NCI-H82 (cell line): ENCODE measurements around the gene PBX3.

Source experiments
- DNase-seq: peaks from one replicate; lab custom pipeline; 2025; lab: John Stamatoyannopoulos, UW

Gene PBX3

DNA sequence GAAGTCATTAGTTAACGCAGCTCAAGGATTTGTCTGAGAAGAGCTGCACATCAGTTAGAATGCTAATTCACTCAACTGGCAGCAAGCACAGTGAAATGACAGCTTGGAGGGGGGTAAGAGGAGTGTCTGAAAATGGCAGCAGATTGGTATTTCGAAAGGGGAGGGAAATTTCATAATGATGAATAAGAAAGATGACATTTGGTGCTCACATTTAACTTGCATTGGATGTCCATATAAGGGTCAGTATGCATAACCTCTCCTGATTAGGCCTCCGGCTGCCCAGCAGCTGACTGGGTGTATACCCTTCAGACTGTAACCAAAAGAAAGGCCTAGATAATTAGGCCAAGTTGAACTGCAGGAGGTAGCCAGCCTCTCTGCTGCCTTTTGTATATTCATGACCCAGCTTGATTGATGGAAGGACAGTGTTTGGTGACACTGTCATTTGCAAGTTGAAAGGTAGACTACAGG, 131.0 kb downstream of the PBX3 start:
- DNase-seq, result peak; percentile 23

DNA sequence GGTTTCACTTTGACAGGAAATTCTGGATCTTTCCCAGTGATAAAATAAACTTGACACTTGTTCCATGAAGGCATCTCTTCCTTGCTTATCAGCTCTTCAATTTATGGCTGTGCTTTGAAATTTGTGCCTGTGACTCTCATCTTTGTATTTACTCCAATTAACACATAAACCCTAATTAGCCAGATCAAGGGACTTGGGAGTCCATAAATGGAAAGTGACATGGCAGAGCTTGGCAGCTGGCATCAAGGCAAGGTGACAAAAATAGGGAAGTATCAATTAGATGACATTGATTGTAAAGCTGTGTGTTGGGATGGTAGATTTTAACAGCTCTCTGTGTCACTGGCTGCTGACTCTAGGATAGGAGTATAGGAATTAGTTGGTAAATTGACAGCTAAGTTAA, 133.9 kb downstream of the PBX3 start:
- DNase-seq, result peak; percentile 59

DNA sequence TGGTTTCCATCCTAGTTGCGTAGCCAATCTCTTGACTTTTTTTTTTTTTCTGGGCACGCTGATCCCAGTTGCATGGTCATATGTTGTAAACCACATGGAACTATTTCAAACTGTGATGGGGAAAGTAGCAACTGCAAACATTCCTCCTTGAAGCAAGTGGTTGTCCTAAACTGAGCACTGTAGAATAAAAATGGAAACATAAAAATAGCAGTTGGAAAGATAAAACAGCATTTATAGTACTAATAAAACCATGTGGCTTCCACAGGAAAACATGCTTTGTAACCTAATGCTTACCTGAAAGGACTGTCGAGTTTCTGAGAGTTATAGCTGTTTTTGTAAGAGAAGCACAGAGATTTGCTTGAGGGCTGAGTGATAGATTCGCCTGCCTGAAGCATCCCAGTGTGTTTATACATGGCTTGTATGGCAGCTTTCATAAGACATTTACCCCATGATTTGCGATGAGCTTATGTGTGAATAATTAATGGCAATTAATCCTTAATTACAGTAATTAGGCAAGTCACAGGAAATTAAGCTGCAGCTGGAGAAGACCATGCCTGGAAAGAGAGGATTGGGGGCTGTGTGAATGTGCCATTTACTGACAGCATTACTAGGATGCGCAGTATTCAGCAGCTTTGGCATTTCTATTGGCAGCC, 136.5 kb downstream of the PBX3 start:
- peak; percentile 70 for DNase-seq

DNA sequence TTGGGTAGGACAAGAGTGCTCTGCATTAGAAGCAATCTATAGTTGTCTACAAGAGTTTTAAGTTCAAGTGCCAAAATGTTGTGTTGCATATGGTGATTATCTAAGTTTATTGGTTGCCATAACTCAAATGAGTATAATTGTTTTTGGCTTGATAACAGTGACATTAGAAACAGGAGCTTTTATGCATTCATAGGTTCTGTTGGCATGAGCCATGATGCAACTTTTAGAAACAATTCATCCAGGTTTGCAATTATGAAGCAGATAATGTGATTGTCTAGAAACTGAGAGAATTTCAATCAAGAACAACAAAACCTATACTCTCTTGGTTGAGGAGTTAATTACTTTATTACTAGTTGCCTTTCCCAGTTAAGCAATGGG, 137.0 kb downstream of the PBX3 start:
- DNase-seq, result no peak

DNA sequence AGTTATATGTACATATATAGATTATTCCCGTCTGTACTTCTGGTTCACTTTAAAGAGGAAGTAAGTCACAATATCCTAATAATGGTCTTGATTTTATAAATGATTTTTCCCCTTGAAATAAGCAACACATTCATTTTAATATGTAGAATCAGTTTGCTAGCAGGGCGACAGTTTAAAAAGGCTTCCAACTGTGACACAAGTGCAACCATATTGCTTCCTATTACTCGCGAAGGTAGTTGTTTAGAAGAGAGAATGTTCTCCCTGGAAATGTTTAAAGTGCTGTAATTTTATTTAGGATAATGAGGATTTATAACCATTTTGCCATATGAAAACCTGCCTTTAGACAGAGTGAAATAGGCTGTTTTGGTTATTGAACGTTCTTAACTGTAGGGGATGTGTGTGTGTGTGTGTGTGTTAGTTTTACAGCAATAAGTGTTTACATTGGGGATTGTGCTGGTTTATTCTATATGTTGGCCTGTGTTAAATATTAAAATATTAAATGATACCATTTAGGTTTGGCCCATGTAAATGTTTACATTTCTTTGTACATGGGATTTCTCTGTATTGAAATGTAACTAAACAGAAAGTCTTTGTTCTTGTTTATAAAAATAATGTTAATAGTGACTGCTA, 138.3 kb downstream of the PBX3 start:
- no peak for DNase-seq

DNA sequence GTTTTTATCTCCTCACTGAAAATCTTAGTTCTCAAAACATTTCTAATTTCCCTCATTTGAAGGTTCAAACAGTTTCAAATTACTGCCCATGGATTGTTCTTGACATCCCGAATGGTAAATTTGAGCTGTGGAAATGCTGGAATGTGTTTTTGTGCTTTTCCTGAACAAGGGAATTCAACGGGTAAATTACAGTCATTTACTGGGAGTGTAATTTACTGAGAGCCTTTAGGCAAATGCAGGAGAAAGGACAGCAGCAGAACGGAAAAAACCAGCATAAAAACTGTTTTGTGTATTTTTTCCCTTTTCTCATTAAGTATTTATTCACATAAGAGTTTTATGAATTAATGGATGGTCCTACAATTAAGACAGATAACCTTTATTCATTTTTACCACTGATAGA, 139.2 kb downstream of the PBX3 start:
- DNase-seq, result no peak

DNA sequence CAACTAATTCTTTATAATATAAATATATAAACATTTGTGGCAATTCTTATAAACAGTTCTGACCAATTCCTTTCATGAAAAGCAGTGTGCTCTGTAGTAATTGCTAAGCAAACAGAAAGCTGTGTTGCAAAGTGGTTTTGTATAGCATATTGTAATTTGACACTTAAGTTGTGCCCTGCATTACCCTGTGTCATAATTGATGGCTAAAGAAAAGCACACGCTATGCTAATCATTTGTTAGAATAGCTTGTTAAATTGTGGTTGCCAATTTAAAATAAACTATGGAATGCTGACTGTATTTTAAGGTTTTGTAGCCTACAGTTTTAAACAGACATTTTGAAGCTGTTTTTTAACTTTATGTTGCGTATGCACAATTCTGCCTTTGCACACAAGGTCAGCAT, 140.0 kb downstream of the PBX3 start:
- DNase-seq, result peak; percentile 70

DNA sequence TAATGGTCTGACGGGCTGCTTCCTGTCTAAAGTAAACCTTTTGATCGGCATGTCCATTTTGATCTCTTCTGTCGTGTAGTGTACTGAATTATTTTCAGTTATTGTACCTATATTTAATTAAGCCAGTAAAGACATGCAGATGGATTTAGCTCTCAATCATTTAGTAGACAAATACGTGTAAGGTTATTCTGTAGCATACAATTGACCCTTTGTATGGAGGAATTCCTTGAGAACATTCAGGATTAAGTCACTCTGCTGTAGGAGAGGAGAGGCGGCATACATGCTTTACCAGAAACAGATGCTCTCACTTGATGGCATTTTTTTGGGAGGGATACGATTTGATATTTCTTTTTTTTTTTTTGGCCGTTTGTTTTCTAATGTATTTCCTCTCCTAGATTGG, 141.0 kb downstream of the PBX3 start:
- peak; percentile 63 for DNase-seq

DNA sequence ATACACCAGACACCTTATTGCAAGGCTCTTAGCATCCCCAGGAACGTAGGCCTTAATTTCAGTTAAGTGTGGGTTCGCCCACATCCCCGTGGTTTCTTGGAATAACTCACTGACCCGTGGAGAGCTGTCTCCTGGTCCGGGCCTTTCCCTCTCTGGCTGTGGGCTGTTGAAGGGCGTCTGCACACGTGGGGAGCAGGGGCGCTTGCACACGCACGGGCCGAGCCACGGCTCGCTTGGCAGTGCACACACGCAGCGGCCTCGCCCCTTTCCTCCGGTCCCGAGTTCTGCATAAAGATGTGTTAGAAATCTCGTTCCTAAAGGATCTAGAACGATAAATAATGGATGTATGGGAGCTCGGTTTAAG, 141.9 kb downstream of the PBX3 start:
- DNase-seq, result peak; percentile 75

DNA sequence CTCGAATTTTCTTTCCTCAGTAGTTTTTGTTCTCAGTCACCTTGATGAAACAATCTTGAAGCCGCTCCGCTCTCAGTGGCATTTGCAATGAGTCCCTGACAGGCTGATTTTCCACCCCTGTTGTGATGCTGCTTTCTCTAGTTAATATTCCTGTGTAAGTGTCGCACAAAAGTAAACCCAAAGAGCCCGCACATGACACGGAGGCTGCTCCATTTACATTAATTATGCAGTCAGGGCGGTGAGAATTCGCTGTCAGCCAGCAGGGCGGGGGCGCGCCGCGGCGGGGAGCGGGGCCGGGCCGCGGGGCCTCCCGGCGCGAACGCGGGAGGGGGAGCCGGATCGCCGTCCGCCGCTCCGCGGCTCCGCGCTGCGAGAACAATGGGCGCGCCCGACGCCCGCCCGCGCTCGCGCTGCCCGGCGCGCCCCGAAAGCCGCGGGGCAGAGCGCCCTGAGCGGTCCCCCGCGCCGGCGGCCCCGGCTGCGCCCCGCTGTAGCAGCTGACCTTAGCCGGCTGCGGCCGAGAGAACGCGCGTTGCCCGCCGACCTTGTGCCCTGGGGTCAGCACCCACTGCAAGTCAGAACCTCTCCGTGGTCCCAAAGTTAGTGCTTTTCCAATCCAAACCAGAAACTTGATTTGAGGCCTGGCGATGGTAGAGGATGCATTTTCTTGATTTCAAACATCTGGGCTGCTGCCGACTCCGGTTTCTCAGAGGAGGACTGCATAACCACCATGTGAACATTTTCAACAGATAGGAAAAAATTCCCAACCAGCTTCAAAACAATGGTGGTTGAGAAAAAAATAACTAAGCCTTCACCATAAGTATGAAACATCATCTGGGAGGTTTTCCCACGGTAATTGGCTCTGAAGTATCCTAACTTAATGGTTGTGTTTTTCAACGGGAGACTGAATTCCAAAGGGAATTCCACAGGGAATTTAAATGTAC, 142.6 kb downstream of the PBX3 start:
- DNase-seq, result peak; percentile 75

DNA sequence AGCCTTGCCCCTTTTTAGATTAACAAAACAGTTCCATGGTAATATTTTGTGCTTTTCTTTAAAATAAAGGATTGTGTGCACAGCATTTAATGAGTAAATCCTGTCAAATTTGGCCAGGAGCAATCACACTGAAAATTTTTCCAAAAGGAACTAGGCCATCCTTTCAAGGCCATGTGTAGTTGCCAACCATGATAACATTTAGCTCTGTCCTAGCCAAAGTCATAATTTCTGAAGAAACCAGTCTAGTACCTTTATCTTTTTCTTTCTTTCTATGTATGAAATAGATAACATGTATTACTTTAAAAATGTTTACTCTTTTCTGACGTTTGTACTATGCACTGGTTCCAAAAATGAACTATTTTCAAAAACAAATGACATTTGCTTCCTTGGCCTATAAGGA, 143.7 kb downstream of the PBX3 start:
- DNase-seq, result no peak

DNA sequence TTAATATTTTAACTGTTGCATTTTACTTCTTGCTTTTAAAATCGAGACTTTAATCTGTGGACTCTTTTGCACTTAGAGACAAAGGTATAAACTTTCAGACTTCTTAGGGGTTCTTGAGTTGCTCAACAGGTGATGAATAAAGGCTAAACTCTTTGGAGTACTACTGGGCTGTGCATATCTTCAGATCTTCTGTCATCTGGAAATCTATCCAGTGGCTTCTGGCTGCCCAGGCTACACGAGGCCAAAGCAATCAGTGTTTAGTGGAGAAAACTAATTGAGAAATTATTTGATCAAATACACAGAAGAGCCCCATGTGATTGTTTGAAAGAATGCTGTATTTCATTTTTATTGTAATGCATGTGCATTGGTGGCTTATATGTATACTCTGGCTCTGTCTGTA, 146.1 kb downstream of the PBX3 start:
- no peak for DNase-seq

DNA sequence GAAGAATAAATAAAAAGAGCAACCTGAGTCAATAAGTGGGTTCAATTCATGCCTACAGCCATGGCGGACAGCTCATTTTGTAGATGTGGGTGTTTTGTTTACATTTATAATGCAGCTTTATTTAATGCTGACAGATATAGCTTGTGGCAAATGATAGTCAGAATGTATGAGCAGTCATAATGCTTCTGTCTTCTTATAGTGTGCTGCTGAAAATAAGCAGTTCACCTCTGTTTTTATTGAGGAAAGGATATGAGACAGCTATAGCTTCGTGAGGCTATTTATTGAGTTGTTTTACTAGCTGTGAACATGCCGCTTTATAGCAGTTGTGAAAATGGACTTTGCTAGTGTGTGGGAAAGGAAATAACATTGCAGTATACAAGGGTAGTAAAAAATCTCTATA, 147.4 kb downstream of the PBX3 start:
- DNase-seq, result no peak

DNA sequence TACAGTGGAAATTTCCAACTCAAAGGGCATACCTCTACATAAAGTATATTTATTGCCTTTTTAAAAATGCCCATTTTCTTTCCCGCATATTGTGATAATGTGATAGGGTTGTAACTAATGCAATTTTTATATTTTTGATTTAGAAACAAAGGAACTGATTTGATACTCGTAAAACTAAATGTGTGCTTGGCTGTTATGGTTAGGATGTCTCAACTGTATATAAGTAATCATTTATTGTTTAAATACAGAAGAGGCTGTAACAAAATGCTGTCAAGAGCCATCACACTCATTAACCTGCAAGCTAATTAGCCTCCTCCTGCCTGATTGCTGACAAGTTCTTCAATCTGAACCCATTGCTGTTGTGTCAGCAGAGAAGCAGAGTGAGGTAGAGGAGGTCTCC, 149.2 kb downstream of the PBX3 start:
- DNase-seq, result no peak

DNA sequence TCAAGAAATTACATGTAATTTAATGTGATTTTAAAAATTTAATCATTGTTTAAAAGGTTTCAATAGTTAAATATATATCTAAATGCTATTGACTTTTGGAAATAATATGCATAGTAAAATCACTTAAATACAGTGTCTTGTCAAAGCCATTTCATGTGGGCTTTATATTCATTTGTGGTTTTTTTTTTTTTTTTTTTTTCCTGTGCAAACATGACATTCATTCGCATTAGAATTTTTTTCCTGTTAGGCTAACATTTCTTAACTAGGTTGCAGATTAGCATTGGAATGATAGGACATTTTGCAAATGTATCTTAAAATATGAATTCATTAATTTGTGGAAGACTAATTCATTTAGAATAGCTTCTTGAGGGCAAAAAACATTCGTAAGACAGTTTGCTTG, 149.8 kb downstream of the PBX3 start:
- DNase-seq, result no peak

DNA sequence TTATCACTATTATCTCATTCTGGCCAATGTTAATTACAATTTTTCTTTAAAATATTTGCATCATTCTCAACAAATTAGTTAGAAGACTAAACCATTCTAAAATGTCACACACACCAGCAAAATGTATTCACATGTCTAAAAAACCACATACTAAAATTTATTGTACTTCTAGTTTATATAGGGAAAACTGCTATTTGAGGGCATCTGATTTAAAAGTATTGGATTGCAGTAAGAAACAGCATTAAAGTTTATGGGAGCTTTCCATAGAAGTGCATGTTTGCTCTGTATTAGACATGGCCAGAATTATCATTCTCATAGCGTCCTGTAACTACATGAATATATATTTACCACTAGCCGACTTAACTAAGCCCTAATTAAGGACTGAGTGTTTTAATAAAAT, 150.3 kb downstream of the PBX3 start:
- DNase-seq, result no peak

DNA sequence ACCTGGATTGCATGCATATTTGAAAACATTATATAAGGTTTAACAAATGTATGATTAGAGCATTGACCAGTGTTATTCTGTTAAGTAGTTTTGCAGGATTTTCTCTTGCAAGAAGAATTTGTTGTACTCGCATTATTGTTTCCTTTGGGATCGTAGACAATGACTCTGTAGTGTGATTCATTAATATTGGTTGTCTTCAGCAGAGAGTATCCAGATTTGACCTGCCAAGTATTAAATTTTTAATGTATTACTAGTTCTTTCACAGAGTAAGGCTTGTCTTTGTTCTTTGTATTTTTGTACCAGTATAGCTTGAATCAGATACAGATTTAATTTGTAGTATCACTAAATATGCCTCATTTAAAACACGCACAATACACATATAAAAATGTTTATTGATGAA, 155.0 kb downstream of the PBX3 start:
- no peak for DNase-seq

DNA sequence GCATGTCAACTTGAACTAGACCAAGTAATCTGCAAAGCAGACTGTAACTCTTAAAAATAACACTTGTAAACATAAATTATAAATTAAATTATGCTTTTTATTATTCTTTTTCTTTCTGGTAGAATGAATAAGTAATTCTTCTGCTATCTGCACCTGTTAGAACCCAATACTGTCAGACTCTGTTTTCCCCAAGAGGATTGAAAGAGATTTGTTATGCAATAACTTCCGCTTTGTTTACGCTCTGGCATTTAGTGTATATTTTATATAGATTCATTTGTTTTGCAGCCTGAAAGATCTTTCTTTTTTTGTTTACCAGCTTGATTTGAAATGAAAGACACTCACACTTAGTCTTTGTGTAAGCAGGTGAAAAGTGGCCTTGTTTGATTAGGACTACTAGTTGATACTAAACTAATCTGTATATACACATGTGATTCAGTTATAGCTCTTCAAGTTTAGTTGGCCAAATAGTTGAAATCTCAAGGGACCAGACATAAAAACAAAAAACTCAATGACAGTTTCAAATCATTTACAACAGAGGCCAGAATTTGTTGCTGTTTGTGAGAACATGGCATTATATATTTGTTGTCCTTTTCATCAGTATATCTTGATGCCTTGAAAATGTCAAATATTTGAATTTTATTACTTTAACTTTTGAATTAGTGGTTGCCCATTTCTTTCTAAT, 155.8 kb downstream of the PBX3 start:
- DNase-seq, result no peak

DNA sequence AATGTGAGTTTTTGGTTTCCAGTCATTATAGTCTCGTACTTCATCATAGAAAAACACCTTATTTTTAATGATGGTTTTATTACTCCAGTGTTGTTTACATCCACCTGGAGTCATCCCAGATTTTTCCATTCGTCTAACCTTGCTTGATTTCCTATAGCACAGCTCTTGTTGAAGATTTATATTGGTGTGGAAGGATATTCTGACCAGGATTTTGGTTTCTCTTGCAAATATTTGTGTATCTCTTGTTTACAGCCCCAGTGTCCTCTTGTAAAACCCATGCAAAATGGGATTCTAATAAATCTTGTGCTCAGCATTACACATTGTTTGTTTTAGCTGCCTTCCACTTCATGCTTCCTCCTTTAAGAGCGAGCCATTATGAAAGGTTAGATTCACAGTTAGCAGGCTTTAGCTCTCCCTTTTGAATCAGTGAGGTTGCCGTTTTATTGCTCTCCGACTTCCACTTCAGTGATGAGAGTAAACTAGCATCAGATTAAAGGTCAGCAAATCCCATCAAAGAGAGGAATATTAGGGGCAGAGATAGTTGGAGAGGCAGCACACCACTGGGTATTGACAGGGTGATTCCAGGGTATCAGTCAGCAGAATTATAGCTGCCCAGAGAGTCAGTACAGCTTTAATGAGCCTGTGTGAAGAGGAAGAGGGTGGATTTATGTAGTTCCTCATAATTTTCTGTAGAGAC, 157.1 kb downstream of the PBX3 start:
- DNase-seq, result peak; percentile 74

DNA sequence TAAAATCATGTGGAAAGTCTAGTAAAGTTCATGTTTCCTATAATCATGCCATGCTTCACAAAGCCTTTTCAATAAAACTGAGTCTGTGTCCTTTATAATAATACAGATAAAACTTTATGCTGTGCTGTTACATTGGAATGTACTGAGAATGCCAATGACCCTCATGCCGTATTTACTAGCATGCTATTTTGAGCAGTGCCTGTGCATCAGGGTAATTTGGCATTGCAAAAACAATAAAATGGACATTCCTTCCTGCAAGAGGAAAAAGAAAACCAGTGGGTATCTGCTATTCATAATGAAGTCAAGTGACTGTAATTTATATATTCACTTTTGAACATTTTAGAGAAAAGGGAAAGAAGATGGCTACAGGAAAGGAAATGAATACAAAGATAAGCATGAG, 159.0 kb downstream of the PBX3 start:
- no peak for DNase-seq

DNA sequence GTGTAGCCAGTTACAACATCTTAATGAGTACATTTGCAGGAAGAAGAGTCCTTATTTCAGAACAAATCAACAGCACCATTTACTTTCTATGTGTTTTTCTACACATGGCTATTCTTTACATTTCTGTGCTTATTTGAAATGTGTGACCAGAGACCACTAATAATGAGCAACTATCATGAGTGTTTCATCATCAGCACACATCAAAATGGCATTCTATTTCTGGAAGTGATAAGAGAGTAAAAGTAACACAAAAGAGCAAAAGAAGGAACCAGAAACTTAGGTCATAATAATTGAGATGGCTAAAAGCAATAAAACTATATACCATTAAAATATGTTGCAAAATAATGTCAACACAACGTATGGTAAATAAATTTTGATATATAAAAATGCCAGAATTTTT, 159.7 kb downstream of the PBX3 start:
- DNase-seq, result no peak

DNA sequence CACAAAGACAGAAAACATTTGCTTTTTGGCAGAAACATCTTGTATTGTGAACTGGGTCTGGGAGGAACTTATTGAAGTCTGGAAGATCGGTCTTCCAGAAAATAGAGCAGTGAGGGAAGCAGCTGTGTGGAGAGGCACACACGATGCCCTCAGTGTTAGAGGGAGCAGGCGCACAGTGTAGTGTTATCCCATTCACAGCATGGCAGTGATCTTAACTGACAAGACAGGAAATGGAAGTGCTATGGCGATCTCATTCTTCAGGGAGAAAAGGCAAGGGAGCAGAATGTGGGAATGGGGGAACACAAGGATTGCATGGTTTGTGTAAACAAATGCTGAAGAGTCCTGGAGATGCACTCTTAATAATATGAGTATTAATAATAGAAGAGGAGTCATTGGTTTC, 161.0 kb downstream of the PBX3 start:
- DNase-seq, result peak; percentile 66
